ENCODE results near the gene LINGO1. TPM values are rescaled to one million over a fixed set of nuclear protein-coding genes. Genes with fewer than 3 reads are reported as not detected.

The LINGO1 gene
- total and polyA plus RNA-seq, 2 of the 8 experiments (the other 6 are each of a cell fraction or from before 2014, with no cell fraction given), result 57.1 to 114 TPM

DNA sequence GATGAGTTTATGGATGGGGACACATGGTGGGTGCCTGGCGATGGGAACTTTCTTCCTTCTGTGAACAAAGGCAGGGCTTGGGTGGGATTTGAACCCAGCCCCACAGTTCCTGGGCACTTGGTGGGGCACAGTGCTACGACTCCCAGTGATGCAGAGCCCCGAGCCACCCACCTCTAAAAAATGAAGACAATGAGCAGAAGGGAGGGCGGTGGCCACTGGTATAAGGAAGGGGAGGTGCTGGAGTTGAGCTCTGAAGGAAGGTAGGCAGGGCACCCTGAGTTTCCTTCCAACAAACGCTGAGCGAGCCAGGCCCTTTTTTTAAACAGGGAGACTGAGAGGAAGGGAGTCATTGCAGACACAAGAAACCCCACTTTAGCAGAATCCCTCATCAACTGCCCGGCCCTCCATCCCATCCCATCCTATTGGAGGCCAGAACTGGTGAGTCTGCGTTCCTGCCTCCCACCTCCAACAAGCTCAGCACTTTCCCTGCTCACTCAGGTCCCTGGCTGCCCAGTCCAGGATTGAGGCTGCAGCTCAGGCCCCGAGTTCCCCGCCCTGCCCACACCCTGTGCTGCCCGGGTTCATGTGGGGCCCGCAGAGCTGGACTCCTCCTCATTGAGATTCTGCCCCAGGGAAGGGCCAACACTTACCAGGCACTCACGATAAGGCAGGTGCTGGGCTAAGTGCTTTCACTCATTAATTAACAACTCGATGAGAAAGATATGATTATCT is 57.3 kb downstream of the LINGO1 start:
- POLR2A ChIA-PET (ENCODE audit: partially characterized antibody), result interaction anchor here (1.4 kb wide), 1 partner anchor 58 kb away, joined by 3 read pairs; no protein-coding TSS in a partner anchor
- Histone ChIP-seq H2BK5ac (ENCODE audit: low read depth, low read length) (no peak overlapping the region), H3K79me2 (ENCODE audit: control insufficient read depth in 1 of 2, insufficient read depth in 2 of 2, low read length in 2 of 2) (no peaks in the 10 kb centered on the region), H3K9me3 (ENCODE audit: insufficient read depth in 2 of 2, low read depth in 1 of 2, low read length in 1 of 2) (no peaks in the 10 kb centered on the region), H2AK5ac (ENCODE audit: low read depth, low read length) (no peak overlapping the region), H3K23me2 (ENCODE audit: low read depth, low read length) (0 out of 2 replicates have a peak, but pooled peaks cover 2% of the 10 kb centered on the region), H3K27me3 (replicated peaks in 1 of 4; ENCODE audit: control insufficient read depth in 3 of 4, extremely low read depth in 1 of 4, insufficient read depth in 3 of 4, low read length in 3 of 4) (no peaks in the 10 kb centered on the region), H3K18ac (ENCODE audit: extremely low read depth, low read length) (no peak overlapping the region), H3K4me2 (ENCODE audit: insufficient read depth in 1 of 2, low read depth in 2 of 2, low read length in 2 of 2) (no peak overlapping the region), H4K20me1 (replicated peaks in 1 of 2; ENCODE audit: control insufficient read depth in 1 of 2, insufficient read depth in 2 of 2, low read length in 2 of 2) (no peaks in the 10 kb centered on the region), H3K27ac (ENCODE audit: low read depth, low read length) (no peak overlapping the region), H3K56ac (replicated peaks; ENCODE audit: insufficient read length, low read depth, low read length) (no peak overlapping the region), H3K9ac (replicated peaks in 1 of 4; ENCODE audit: extremely low read depth in 1 of 4, low read depth in 3 of 4, low read length in 3 of 4) (no peak overlapping the region), H3K79me1 (ENCODE audit: low read depth, low read length) (no peaks in the 10 kb centered on the region), H3K4me1 (replicated peaks in 1 of 4; ENCODE audit: control insufficient read depth in 3 of 4, insufficient read depth in 4 of 4, low read length in 3 of 4) (peaks cover 0 to 1% (median 0%) of the 10 kb centered on the region in 4 experiments; a peak in 2 of 7 replicates), H3K36me3 (ENCODE audit: control insufficient read depth in 2 of 4, insufficient read depth in 4 of 4, low read length in 3 of 4) (no peaks in the 10 kb centered on the region), H2BK20ac (ENCODE audit: low read length) (0 out of 2 replicates have a peak overlapping the region, but pooled peaks have one; percentile 32), H4K8ac (ENCODE audit: extremely low read depth, insufficient read depth, low read length) (no peak overlapping the region), H3K23ac (ENCODE audit: insufficient read length) (no peak overlapping the region), H3K4ac (replicated peaks; ENCODE audit: insufficient read length, low read depth, low read length) (no peak overlapping the region), H4K91ac (replicated peaks; ENCODE audit: insufficient read length, low read length) (no peak overlapping the region), H2BK120ac (replicated peaks; ENCODE audit: low read depth, low read length) (no peak overlapping the region), H3K14ac (ENCODE audit: insufficient read length) (no peak overlapping the region), H2BK12ac (ENCODE audit: low read depth, low read length) (no peak overlapping the region), H2BK15ac (ENCODE audit: low read length) (no peak overlapping the region), H3K4me3 (ENCODE audit: extremely low read depth in 1 of 4, insufficient read depth in 2 of 4, low read depth in 3 of 4, low read length in 4 of 4) (no peak overlapping the region), H2AFZ (ENCODE audit: low read length) (no peak overlapping the region), H4K5ac (ENCODE audit: insufficient read length, low read depth, low read length) (no peak overlapping the region)
- TF ChIP-seq MAFK (IDR thresholded peaks at IDR 0.05; ENCODE audit: low read depth, low read length) (peak; percentile 64; the same call in 1 of the 2 replicates), GABPA (IDR thresholded peaks at IDR 0.05; ENCODE audit: borderline replicate concordance, insufficient read depth, low read length) (no peak), JUND (IDR thresholded peaks at IDR 0.05; ENCODE audit: low read length) (no peak)
- TF ChIP-seq, protein P1, sequence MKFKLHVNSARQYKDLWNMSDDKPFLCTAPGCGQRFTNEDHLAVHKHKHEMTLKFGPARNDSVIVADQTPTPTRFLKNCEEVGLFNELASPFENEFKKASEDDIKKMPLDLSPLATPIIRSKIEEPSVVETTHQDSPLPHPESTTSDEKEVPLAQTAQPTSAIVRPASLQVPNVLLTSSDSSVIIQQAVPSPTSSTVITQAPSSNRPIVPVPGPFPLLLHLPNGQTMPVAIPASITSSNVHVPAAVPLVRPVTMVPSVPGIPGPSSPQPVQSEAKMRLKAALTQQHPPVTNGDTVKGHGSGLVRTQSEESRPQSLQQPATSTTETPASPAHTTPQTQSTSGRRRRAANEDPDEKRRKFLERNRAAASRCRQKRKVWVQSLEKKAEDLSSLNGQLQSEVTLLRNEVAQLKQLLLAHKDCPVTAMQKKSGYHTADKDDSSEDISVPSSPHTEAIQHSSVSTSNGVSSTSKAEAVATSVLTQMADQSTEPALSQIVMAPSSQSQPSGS (IDR thresholded peaks at IDR 0.05; ENCODE audit: low read length), result no peak
- DNase-seq (ENCODE audit: low read depth in 1 of 2, low spot score in 2 of 2) (no peak), FAIRE-seq (no peak)
- WGBS, 2 experiments (ENCODE audit: extremely low coverage in 1 of 2, insufficient coverage in 1 of 2, insufficient read length in 1 of 2, insufficient replicate concordance in 2 of 2, low coverage in 1 of 2, low lambda C conversion rate in 2 of 2, missing lambda C conversion rate in 1 of 2), result 81% methylated on average over 14 of the region's 14 CpGs; no CpG with 5 or more reads in 1 of the 2 experiments
- CTCF ChIA-PET (ENCODE audit: partially characterized antibody), result interaction anchor here (0.6 to 11.7 kb wide), 13 partner anchors 7 to 1637 kb away, joined by 3 to 74 read pairs (median 3); no protein-coding TSS in a partner anchor

Measured in H1 (cell line).